Body of pancreas (tissue), 4 donors: ENCODE data around the gene MB21D2. TPM values are rescaled to one million over a fixed set of nuclear protein-coding genes. Genes with fewer than 3 reads are reported as not detected.

Experiments used
- ATAC-seq: fragments of 150-250 bp; one replicate; pipeline ENCODE4 v1.9.1; 2016
- DNase-seq, 4 donors: peaks; one replicate each; pipeline ENCODE4 v3.0.0-alpha.2; 2019
- H3K27ac ChIP-seq, 4 donors: fragments of 200-600 bp; sonication (generic); 1 replicate in 3 of 4; 2 replicates in 1 of 4; pipeline versions ENCODE4 v1.5.1 to v1.6.1; 2016 to 2019; ENCODE audit warnings: mild to moderate bottlenecking in 1 of 4, mixed read lengths in 1 of 4, moderate library complexity in 1 of 4
- H3K27me3 ChIP-seq, 2 donors: fragments of 200-600 bp; sonication (generic); one replicate each; pipeline ENCODE4 v1.6.0; 2016; ENCODE audit warnings: mild to moderate bottlenecking in 1 of 2
- H3K36me3 ChIP-seq, 2 donors: fragments of 200-600 bp; sonication (generic); replicated peaks in 1 of 2; 2 replicates each; pipeline ENCODE4 v1.5.1; 2016; ENCODE audit warnings: low read depth in 2 of 2; ENCODE audit not compliant: insufficient read depth in 1 of 2
- H3K4me1 ChIP-seq: fragments of 200-600 bp; sonication (generic); one replicate; pipeline ENCODE4 v1.6.0; 2016
- H3K4me3 ChIP-seq, 2 donors: fragments of 200-600 bp; sonication (generic); 1 replicate in 1 of 2; 2 replicates in 1 of 2; pipeline ENCODE4 v1.5.1; 2016 to 2019
- H3K9me3 ChIP-seq, 3 donors: fragments of 200-600 bp; sonication (generic); 1 replicate in 2 of 3; 2 replicates in 1 of 3; pipeline ENCODE4 v1.5.1; 2016
- POLR2A ChIP-seq, 3 donors: fragments of 450-650 bp; IDR thresholded peaks; one replicate each; pipeline ENCODE4 v1.6.1; 2016; ENCODE audit warnings: antibody characterized with exemption in 3 of 3, mild to moderate bottlenecking in 2 of 3
- WGBS, 2 donors: methylation state at CpG; one replicate each; pipeline ENCODE4 v1.1.5; 2017; 5-methylcytosine and 5-hydroxymethylcytosine counted together
- intact Hi-C: fragments of 100-400 bp; cut with DNase I; formaldehyde crosslinking; loops from one replicate; pipeline ENCODE4 v1.15.1; 2023
- total RNA-seq, 2 donors: library from RNA; depleted of rRNA; stranded (reverse); fragments of >200 nt; gene quantifications; one replicate each; pipeline ENCODE4 v1.1.0, GENCODE V29; 2016
- TF ChIP-seq, protein P1 (sequence below), 7 experiments: fragments of 450-650 bp in 4 of 7; fragments of 200-600 bp in 3 of 7; sonication (generic) in 3 of 7; IDR thresholded peaks; one replicate each; pipeline ENCODE4 v1.5.1; 2016 to 2019; ENCODE audit warnings: antibody characterized with exemption in 7 of 7

MB21D2 gene
- total RNA-seq, 2 donors from 2014 or later: 0.66 to 1.8 TPM

DNA sequence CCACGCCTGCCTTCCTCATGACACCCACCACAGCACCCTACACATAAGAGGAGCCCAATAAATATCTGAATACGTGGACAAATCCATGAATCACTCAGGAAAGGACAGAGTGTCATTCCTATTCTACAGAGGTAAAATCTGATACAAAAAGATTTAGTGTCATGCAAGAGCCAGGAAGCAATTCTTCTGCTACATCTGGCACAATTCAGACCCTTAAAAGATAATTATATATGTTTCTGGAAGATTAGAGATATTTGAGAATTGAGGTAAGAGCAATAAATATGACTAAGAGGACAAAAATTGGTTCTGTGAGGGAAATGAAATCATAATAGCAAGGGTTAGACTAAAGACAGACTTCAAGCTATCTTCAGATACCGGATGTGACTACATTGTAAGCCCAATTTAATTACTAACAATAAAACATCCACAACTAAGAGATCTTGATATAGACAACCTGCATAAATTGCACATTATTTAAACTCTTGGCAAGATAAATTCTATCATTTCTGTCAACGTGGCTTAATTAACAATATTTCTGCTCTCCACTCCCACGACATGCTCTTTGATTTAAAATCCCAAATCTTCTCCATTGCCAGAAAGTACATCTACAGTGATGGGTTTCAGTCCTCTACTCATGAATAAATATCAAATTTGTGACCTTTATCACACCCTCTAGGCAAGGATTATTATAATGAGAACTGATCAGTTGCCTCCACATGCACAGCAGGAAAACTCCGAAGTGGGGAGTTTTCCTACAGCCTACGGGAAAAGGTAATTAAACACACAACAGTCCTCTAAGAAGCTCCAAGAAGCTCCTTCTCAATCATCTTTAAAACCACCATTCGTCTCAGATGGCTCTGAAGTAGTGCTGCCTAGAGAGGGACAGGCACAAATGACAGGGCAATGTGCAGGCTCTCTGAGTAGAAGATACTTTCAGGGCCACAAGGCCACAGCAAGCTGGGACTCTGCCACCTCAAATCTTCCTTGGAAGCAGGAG, 32.6 kb downstream of the MB21D2 start:
- Histone ChIP-seq H3K27ac (no peak overlapping the region), H3K4me1 (peaks cover 8% of the 10 kb centered on the region), H3K36me3 (no peaks in the 10 kb centered on the region), H3K4me3 (no peak overlapping the region), H3K9me3 (no peaks in the 10 kb centered on the region), H3K27me3 (no peaks in the 10 kb centered on the region)
- DNase-seq: no peak
- intact Hi-C loops: no loop called here
- ATAC-seq: no peak
- no peak for TF ChIP-seq POLR2A (IDR thresholded peaks at IDR 0.05)
- TF ChIP-seq, protein P1, sequence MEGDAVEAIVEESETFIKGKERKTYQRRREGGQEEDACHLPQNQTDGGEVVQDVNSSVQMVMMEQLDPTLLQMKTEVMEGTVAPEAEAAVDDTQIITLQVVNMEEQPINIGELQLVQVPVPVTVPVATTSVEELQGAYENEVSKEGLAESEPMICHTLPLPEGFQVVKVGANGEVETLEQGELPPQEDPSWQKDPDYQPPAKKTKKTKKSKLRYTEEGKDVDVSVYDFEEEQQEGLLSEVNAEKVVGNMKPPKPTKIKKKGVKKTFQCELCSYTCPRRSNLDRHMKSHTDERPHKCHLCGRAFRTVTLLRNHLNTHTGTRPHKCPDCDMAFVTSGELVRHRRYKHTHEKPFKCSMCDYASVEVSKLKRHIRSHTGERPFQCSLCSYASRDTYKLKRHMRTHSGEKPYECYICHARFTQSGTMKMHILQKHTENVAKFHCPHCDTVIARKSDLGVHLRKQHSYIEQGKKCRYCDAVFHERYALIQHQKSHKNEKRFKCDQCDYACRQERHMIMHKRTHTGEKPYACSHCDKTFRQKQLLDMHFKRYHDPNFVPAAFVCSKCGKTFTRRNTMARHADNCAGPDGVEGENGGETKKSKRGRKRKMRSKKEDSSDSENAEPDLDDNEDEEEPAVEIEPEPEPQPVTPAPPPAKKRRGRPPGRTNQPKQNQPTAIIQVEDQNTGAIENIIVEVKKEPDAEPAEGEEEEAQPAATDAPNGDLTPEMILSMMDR (IDR thresholded peaks at IDR 0.05): no peak
- 72 to 75% methylated on average over 8 of the region's 8 CpGs for WGBS, 2 donors

DNA sequence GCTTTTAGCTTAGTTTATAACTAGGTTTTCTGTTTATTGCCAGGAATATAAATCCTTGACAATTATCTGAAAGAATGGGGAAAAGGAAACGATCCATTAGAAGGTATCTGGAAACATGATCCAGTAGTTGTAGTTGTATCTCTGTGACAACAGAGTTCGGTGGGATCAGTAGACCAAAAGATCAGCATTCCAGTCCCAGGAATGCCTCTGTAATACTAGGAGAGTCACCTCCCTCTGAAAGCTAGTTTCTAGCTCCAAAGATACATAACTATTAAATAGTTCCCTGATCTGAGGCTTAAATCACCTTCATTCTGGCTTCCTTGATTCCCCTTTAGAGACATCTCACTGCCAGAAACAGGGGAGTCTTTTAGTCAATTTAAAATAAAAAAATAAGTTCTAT, 34.1 kb downstream of the MB21D2 start:
- ATAC-seq: no peak
- H3K27ac ChIP-seq: no peak overlapping the region
- H3K4me1 ChIP-seq: peaks cover 15% of the 10 kb centered on the region
- DNase-seq: no peak
- H3K9me3 ChIP-seq: no peaks in the 10 kb centered on the region
- H3K27me3 ChIP-seq: no peaks in the 10 kb centered on the region
- intact Hi-C loops: no loop called here
- no peaks in the 10 kb centered on the region for H3K36me3 ChIP-seq
- H3K4me3 ChIP-seq: no peak overlapping the region
- TF ChIP-seq, protein P1 (IDR thresholded peaks at IDR 0.05): no peak
- no peak for TF ChIP-seq POLR2A (IDR thresholded peaks at IDR 0.05)
- 73 to 76% methylated on average over 2 of the region's 2 CpGs for WGBS, 2 donors

DNA sequence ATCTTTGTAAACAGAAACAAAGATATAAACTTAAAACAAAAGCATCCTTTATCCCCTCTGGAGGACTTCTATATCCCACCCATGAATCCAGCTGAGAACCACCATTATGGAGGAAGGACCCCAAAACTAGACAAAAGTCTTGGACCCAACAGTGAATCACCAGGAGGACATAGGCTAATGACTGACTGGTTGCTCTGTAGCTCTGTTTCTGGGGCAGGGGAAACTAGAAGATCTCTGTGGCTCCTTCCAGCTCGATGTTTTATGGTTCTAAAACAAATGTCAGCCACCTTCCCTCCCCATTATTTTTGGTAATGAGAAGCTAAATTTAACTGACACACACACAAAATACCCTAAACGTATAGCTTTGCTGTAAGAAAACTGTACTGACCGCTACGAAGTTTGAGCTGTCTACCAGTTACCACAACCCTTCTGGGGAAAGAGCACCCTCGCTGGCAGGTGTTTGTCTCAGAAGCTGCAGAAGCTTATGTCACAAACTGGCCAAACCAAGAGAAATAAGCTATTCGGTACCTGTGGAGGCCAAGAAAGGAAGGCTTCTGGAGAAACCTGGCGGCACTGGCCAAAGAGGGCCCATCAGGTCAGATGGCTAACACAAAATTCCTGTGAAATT, 36.4 kb downstream of the MB21D2 start:
- Histone ChIP-seq H3K27ac (no peak overlapping the region), H3K27me3 (no peaks in the 10 kb centered on the region), H3K4me3 (no peak overlapping the region), H3K4me1 (peaks cover 17% of the 10 kb centered on the region), H3K36me3 (no peaks in the 10 kb centered on the region), H3K9me3 (no peaks in the 10 kb centered on the region)
- 77 to 87% methylated on average over 7 of the region's 7 CpGs for WGBS, 2 donors
- TF ChIP-seq, protein P1 (IDR thresholded peaks at IDR 0.05): no peak
- no peak for TF ChIP-seq POLR2A (IDR thresholded peaks at IDR 0.05)
- intact Hi-C loops: no loop called here
- DNase-seq (no peak), ATAC-seq (no peak)

DNA sequence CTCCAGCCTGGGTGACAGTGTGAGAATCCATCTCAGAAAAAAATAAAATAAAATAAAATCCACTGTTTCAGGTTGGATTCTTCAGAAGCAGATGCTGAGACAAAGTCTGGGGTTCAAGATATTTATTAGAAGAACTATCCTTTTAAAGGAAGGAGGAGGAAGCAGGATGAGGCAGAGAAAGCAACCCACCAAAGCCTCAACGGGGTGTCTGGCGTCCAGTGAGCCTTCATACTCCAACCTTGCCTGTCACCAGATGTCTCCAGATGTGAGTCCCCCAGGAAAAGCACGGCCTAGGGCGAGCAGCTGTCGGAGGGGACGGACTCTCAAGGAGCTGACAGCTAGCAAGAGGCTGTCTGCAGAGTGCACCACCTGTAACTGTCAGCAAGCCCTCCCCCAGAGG, 37.3 kb downstream of the MB21D2 start:
- H3K9me3 ChIP-seq: no peaks in the 10 kb centered on the region
- WGBS, 2 donors: 74 to 83% methylated on average over 6 of the region's 6 CpGs
- H3K36me3 ChIP-seq: no peaks in the 10 kb centered on the region
- no peak for DNase-seq
- no peak for ATAC-seq
- peaks cover 17% of the 10 kb centered on the region for H3K4me1 ChIP-seq
- no peaks in the 10 kb centered on the region for H3K27me3 ChIP-seq
- H3K4me3 ChIP-seq: no peak overlapping the region
- intact Hi-C loops: no loop called here
- no peak overlapping the region for H3K27ac ChIP-seq
- TF ChIP-seq POLR2A (IDR thresholded peaks at IDR 0.05): no peak
- TF ChIP-seq, protein P1 (IDR thresholded peaks at IDR 0.05): no peak
